GM12892 (cell line): ENCODE data around the gene PROCR.
"Not testable (repeated sequence)": the region's sequence is repeated elsewhere in the genome, so short reads cannot be mapped to it uniquely, and the experiment has no call there.

Source experiments
- POLR2A ChIP-seq: IDR thresholded peaks from 2 replicates; pipeline ENCODE4 v1.6.1; 2011; ENCODE audit warnings: low read depth, low read length, control low read depth
- TAF1 ChIP-seq: IDR thresholded peaks from 2 replicates; pipeline ENCODE4 v1.6.1; 2011; ENCODE audit warnings: low read depth, mild to moderate bottlenecking, control low read depth, low read length, borderline replicate concordance

- TF ChIP-seq POLR2A, TAF1: not testable (repeated sequence)
These were observed 11.5 kb upstream of the PROCR start for GRCh38 chr20:35160341-35160740.
